ENCODE measurements around the gene LLCFC1. TPM values are rescaled to one million over a fixed set of nuclear protein-coding genes. Genes with fewer than 3 reads are reported as not detected.

LLCFC1 gene
- total and polyA plus RNA-seq, 2 of the 13 experiments (the other 11 are each of a cell fraction or from before 2014, with no cell fraction given), result not detected

GRCh38 chr7:142960955-142961512 lies 21.8 kb downstream of the LLCFC1 start:
- no TSS peak for BruUV-seq (replicated peaks)
- no peak for DNase-seq (ENCODE audit: low spot score)
- intact Hi-C loops (cut with micrococcal nuclease; ENCODE audit: unreplicated experiment), result no loop called here
- ChIA-PET CTCF (ENCODE audit: low intra/inter-chr PET ratio, low total read pairs) (no interaction called here), POLR2A (no interaction called here)
- Histone ChIP-seq H2AFZ (ENCODE audit: low read length) (no peak overlapping the region), H3K27ac (ENCODE audit: extremely low read length, insufficient read depth, low read length) (no peak overlapping the region), H3K4me2 (ENCODE audit: low read depth, low read length) (no peak overlapping the region), H4K20me1 (ENCODE audit: insufficient read depth, low read length) (no peaks in the 10 kb centered on the region), H3K79me2 (ENCODE audit: insufficient read depth, low read length) (no peaks in the 10 kb centered on the region), H3K36me3 (replicated peaks in 1 of 2; ENCODE audit: control insufficient read depth in 1 of 2, insufficient read depth in 2 of 2, low read length in 2 of 2) (no peaks in the 10 kb centered on the region), H3K4me1 (ENCODE audit: insufficient read depth, low read length) (no peaks in the 10 kb centered on the region), H3K27me3 (ENCODE audit: control insufficient read depth in 1 of 2, insufficient read depth in 2 of 2, low read length in 2 of 2) (peaks cover 0 to 3% of the 10 kb centered on the region in 2 experiments; a peak in 1 of 5 replicates), H3K9ac (ENCODE audit: insufficient read depth, low read depth, low read length) (no peak overlapping the region), H3K4me3 (replicated peaks in 1 of 3; ENCODE audit: insufficient read depth in 1 of 3, low read depth in 2 of 3, low read length in 3 of 3) (no peak overlapping the region), H3K9me3 (ENCODE audit: low read length) (no peaks in the 10 kb centered on the region)
- 3% methylated on average over 5 of the region's 5 CpGs for WGBS (ENCODE audit: low lambda C conversion rate)
- FAIRE-seq, result no peak
- no peak for ATAC-seq
- TF ChIP-seq ZNF784 (CRISPR knock-in tag; IDR thresholded peaks at IDR 0.05; ENCODE audit: borderline replicate concordance) (no peak), ZNF703 (CRISPR knock-in tag; IDR thresholded peaks at IDR 0.05; ENCODE audit: borderline replicate concordance) (no peak), PBX2 (CRISPR knock-in tag; IDR thresholded peaks at IDR 0.05) (no peak), RARA (CRISPR knock-in tag; IDR thresholded peaks at IDR 0.05) (no peak), ZBTB2 (CRISPR knock-in tag; IDR thresholded peaks at IDR 0.05; ENCODE audit: low read depth) (no peak), REPIN1 (CRISPR knock-in tag; IDR thresholded peaks at IDR 0.05; ENCODE audit: borderline replicate concordance, low read depth) (no peak)
- in situ Hi-C loops (cut with HindIII; ENCODE audit: extremely low pct_ligation_motif_present, low pct_unique_long_range_greater_than_20kb), result no loop called here

All from HepG2 (cell line).